ENCODE results near the gene ZC3H13.

The ZC3H13 gene

GRCh38 chr13:45966715-45967114, 85.8 kb downstream of the ZC3H13 start:
- Histone ChIP-seq H3K9me3 (ENCODE audit: control insufficient read depth, low read length) (no peaks in the 10 kb centered on the region), H3K27ac (ENCODE audit: low read depth, low read length, severe bottlenecking) (no peak overlapping the region), H3K4me1 (ENCODE audit: control insufficient read depth, insufficient read depth, low read length, poor library complexity, severe bottlenecking) (no peaks in the 10 kb centered on the region), H3K4me3 (ENCODE audit: extremely low read depth, insufficient read depth, low read length, poor library complexity, severe bottlenecking) (no peak overlapping the region), H3K36me3 (ENCODE audit: control insufficient read depth, insufficient read depth, low read length) (peaks cover 62% of the 10 kb centered on the region)
- WGBS, 2 experiments (ENCODE audit: insufficient coverage in 2 of 2), result 96 to 100% methylated on average over 2 of the region's 3 CpGs

- Histone ChIP-seq H3K36me3 (ENCODE audit: control insufficient read depth, insufficient read depth, low read length) (peaks cover 52% of the 10 kb centered on the region), H3K4me1 (ENCODE audit: control insufficient read depth, insufficient read depth, low read length, poor library complexity, severe bottlenecking) (no peaks in the 10 kb centered on the region), H3K27ac (ENCODE audit: low read depth, low read length, severe bottlenecking) (no peak overlapping the region), H3K4me3 (ENCODE audit: extremely low read depth, insufficient read depth, low read length, poor library complexity, severe bottlenecking) (no peak overlapping the region), H3K9me3 (ENCODE audit: control insufficient read depth, low read length) (no peaks in the 10 kb centered on the region)
- no CpG with 5 or more reads among the region's 1 CpG for WGBS, 2 experiments (ENCODE audit: insufficient coverage in 2 of 2)
Observed at GRCh38 chr13:45961468-45961867, 91.1 kb downstream of the ZC3H13 start.

GRCh38 chr13:45954836-45955800, 97.4 kb downstream of the ZC3H13 start:
- H3K36me3 ChIP-seq (ENCODE audit: control insufficient read depth, insufficient read depth, low read length), result peaks cover 32% of the 10 kb centered on the region
- 100% methylated on average over 1 of the region's 3 CpGs; no CpG with 5 or more reads in 1 of the 2 experiments for WGBS, 2 experiments (ENCODE audit: insufficient coverage in 2 of 2)

DNA sequence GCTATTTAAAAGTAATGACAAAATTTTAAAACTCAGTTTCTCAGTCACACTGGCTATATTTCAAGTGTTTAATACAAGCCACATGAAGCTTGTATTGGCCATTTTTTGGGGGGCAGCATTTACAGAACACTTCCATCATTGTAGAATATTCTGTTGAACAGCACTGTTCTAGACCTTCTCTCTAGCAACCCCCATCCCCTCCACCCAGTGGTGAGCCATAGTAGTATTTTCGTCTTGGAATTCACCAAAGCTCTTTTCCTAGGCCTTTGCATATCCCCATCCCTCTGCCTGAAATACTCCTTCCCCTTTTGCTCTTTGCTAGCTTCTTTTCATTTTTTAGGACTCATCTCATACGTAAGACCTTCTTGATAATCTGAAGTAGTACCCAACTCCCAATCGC, 99.5 kb downstream of the ZC3H13 start:
- H3K4me1 ChIP-seq (ENCODE audit: control insufficient read depth, insufficient read depth, low read length, poor library complexity, severe bottlenecking), result no peaks in the 10 kb centered on the region
- H3K9me3 ChIP-seq (ENCODE audit: control insufficient read depth, low read length), result no peaks in the 10 kb centered on the region
- H3K36me3 ChIP-seq (ENCODE audit: control insufficient read depth, insufficient read depth, low read length), result peaks cover 22% of the 10 kb centered on the region
- WGBS, 2 experiments (ENCODE audit: insufficient coverage in 2 of 2), result 84 to 91% methylated on average over 3 of the region's 3 CpGs
- no peak overlapping the region for H3K4me3 ChIP-seq (ENCODE audit: extremely low read depth, insufficient read depth, low read length, poor library complexity, severe bottlenecking)
- H3K27ac ChIP-seq (ENCODE audit: low read depth, low read length, severe bottlenecking), result no peak overlapping the region

More at GRCh38 chr13:45954836-45955800, 97.4 kb downstream of the ZC3H13 start:
- no peaks in the 10 kb centered on the region for H3K4me1 ChIP-seq (ENCODE audit: control insufficient read depth, insufficient read depth, low read length, poor library complexity, severe bottlenecking)
- no peak overlapping the region for H3K4me3 ChIP-seq (ENCODE audit: extremely low read depth, insufficient read depth, low read length, poor library complexity, severe bottlenecking)
- no peaks in the 10 kb centered on the region for H3K9me3 ChIP-seq (ENCODE audit: control insufficient read depth, low read length)
- H3K27ac ChIP-seq (ENCODE audit: low read depth, low read length, severe bottlenecking), result no peak overlapping the region

GRCh38 chr13:45951724-45952123, 100.8 kb downstream of the ZC3H13 start:
- Histone ChIP-seq H3K9me3 (ENCODE audit: control insufficient read depth, low read length) (no peaks in the 10 kb centered on the region), H3K36me3 (ENCODE audit: control insufficient read depth, insufficient read depth, low read length) (peaks cover 11% of the 10 kb centered on the region), H3K4me3 (ENCODE audit: extremely low read depth, insufficient read depth, low read length, poor library complexity, severe bottlenecking) (no peak overlapping the region), H3K4me1 (ENCODE audit: control insufficient read depth, insufficient read depth, low read length, poor library complexity, severe bottlenecking) (no peaks in the 10 kb centered on the region), H3K27ac (ENCODE audit: low read depth, low read length, severe bottlenecking) (no peak overlapping the region)
- WGBS, 2 experiments (ENCODE audit: insufficient coverage in 2 of 2), result 90 to 100% methylated on average over 1 of the region's 3 CpGs

DNA sequence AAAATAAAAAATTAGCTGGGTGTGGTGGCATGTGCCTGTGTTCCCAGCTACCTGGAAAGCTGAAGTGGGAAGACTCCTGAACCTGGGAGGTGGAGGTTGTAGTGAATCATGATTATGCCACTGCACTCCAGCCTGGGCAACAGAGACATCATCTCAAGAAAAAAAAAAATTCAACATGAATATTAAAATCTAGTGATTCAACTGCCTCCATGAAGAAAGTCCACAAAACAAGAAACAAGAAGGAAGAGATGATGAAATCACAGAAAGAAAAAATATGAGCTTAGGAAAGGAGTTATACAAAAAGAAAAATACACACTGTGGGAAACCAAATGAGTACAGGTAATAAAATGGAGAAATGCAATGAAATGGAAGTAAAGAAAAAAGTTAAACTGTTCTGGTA, 101.4 kb downstream of the ZC3H13 start:
- Histone ChIP-seq H3K27ac (ENCODE audit: low read depth, low read length, severe bottlenecking) (no peak overlapping the region), H3K4me1 (ENCODE audit: control insufficient read depth, insufficient read depth, low read length, poor library complexity, severe bottlenecking) (no peaks in the 10 kb centered on the region), H3K9me3 (ENCODE audit: control insufficient read depth, low read length) (no peaks in the 10 kb centered on the region), H3K36me3 (ENCODE audit: control insufficient read depth, insufficient read depth, low read length) (peaks cover 7% of the 10 kb centered on the region), H3K4me3 (ENCODE audit: extremely low read depth, insufficient read depth, low read length, poor library complexity, severe bottlenecking) (no peak overlapping the region)

DNA sequence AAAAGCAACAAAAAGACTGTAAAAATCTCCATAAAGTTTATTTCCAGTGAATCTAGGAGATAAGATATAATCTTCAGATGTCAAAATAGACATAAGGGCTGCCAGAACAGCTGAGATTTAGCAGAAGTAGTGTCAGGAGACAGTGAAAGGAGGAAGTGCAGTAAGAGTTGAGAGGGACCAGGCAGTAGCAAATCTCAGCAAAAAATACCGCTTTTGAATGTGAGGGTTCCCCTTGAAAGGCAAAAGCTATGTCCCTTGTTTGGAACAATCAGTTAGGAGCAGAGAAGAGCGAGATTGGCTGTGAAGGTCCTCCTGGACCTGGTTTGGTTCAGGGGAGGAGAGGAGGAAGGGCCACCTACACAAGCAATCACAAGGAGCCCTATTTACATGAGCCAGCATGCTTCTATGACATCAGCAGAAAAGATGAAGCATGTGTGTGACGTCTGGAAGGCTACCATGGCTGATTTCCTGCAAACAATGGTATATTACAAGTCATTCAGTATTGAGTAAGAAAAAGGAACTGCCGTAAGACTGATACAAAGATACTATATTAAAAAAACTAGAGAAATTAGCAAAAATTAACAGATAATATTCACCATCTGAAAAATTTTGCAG, 102.1 kb downstream of the ZC3H13 start:
- WGBS, 2 experiments (ENCODE audit: insufficient coverage in 2 of 2), result 90 to 100% methylated on average over 1 to 2 of the region's 4 CpGs
- H3K9me3 ChIP-seq (ENCODE audit: control insufficient read depth, low read length), result no peaks in the 10 kb centered on the region
- peaks cover 7% of the 10 kb centered on the region for H3K36me3 ChIP-seq (ENCODE audit: control insufficient read depth, insufficient read depth, low read length)

GRCh38 chr13:45949161-45949560, 103.4 kb downstream of the ZC3H13 start:
- WGBS, 2 experiments (ENCODE audit: insufficient coverage in 2 of 2), result 93% methylated on average over 1 of the region's 1 CpG; no CpG with 5 or more reads in 1 of the 2 experiments
- H3K36me3 ChIP-seq (ENCODE audit: control insufficient read depth, insufficient read depth, low read length), result no peaks in the 10 kb centered on the region

More for the DNA sequence above, 102.1 kb downstream of the ZC3H13 start:
- H3K27ac ChIP-seq (ENCODE audit: low read depth, low read length, severe bottlenecking), result no peak overlapping the region
- no peaks in the 10 kb centered on the region for H3K4me1 ChIP-seq (ENCODE audit: control insufficient read depth, insufficient read depth, low read length, poor library complexity, severe bottlenecking)
- no peak overlapping the region for H3K4me3 ChIP-seq (ENCODE audit: extremely low read depth, insufficient read depth, low read length, poor library complexity, severe bottlenecking)

GRCh38 chr13:45943965-45944364, 108.6 kb downstream of the ZC3H13 start:
- H3K27ac ChIP-seq (ENCODE audit: low read depth, low read length, severe bottlenecking), result no peak overlapping the region
- peaks cover 5% of the 10 kb centered on the region for H3K4me1 ChIP-seq (ENCODE audit: control insufficient read depth, insufficient read depth, low read length, poor library complexity, severe bottlenecking)
- no peaks in the 10 kb centered on the region for H3K36me3 ChIP-seq (ENCODE audit: control insufficient read depth, insufficient read depth, low read length)
- H3K9me3 ChIP-seq (ENCODE audit: control insufficient read depth, low read length), result no peaks in the 10 kb centered on the region
- H3K4me3 ChIP-seq (ENCODE audit: extremely low read depth, insufficient read depth, low read length, poor library complexity, severe bottlenecking), result no peak overlapping the region
- 100% methylated on average over 2 of the region's 2 CpGs; no CpG with 5 or more reads in 1 of the 2 experiments for WGBS, 2 experiments (ENCODE audit: insufficient coverage in 2 of 2)

More at GRCh38 chr13:45949161-45949560, 103.4 kb downstream of the ZC3H13 start:
- no peak overlapping the region for H3K4me3 ChIP-seq (ENCODE audit: extremely low read depth, insufficient read depth, low read length, poor library complexity, severe bottlenecking)
- H3K9me3 ChIP-seq (ENCODE audit: control insufficient read depth, low read length), result no peaks in the 10 kb centered on the region
- H3K27ac ChIP-seq (ENCODE audit: low read depth, low read length, severe bottlenecking), result no peak overlapping the region
- peaks cover 5% of the 10 kb centered on the region for H3K4me1 ChIP-seq (ENCODE audit: control insufficient read depth, insufficient read depth, low read length, poor library complexity, severe bottlenecking)

DNA sequence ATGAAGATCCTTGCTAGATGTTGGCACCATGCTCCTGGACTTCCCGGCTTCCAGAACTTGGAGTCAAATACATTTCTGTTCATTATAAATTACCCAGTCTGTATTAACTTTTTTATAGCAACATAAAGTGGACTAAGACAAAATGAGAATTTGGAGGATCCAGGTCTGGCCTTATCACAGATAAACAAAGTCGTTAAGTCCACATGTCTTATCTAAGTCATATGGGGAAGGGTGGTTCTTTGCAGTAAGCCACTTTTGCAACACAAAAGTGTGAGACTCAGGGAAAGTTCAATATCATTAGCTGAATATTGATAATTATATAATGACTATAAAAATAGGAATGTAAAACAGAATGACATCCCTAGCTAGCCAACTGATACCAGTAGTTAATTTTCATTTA, 109.4 kb downstream of the ZC3H13 start:
- no peak overlapping the region for H3K27ac ChIP-seq (ENCODE audit: low read depth, low read length, severe bottlenecking)
- no peaks in the 10 kb centered on the region for H3K36me3 ChIP-seq (ENCODE audit: control insufficient read depth, insufficient read depth, low read length)
- H3K9me3 ChIP-seq (ENCODE audit: control insufficient read depth, low read length), result no peaks in the 10 kb centered on the region
- H3K4me3 ChIP-seq (ENCODE audit: extremely low read depth, insufficient read depth, low read length, poor library complexity, severe bottlenecking), result no peak overlapping the region
- H3K4me1 ChIP-seq (ENCODE audit: control insufficient read depth, insufficient read depth, low read length, poor library complexity, severe bottlenecking), result peaks cover 5% of the 10 kb centered on the region
- no CpG with 5 or more reads among the region's 2 CpGs for WGBS, 2 experiments (ENCODE audit: insufficient coverage in 2 of 2)

GRCh38 chr13:45941261-45941660, 111.3 kb downstream of the ZC3H13 start:
- no peak overlapping the region for H3K27ac ChIP-seq (ENCODE audit: low read depth, low read length, severe bottlenecking)
- WGBS, 2 experiments (ENCODE audit: insufficient coverage in 2 of 2), result 86 to 100% methylated on average over 1 of the region's 1 CpG
- no peaks in the 10 kb centered on the region for H3K9me3 ChIP-seq (ENCODE audit: control insufficient read depth, low read length)
- no peak overlapping the region for H3K4me3 ChIP-seq (ENCODE audit: extremely low read depth, insufficient read depth, low read length, poor library complexity, severe bottlenecking)
- H3K4me1 ChIP-seq (ENCODE audit: control insufficient read depth, insufficient read depth, low read length, poor library complexity, severe bottlenecking), result peaks cover 5% of the 10 kb centered on the region
- no peaks in the 10 kb centered on the region for H3K36me3 ChIP-seq (ENCODE audit: control insufficient read depth, insufficient read depth, low read length)
